SK-N-SH (cell line): ENCODE measurements around the gene LRP6. TPM values are rescaled to one million over a fixed set of nuclear protein-coding genes. Genes with fewer than 3 reads are reported as not detected.

Source experiments
- CTCF ChIA-PET: fragments of 300-600, 350-600 bp; formaldehyde crosslinking; extraction: SDS; loops from one replicate; lab custom pipeline; 2021; lab: Yijun Ruan, JAX
- POLR2A ChIA-PET: fragments of 350-600 bp; sonication (Branson Sonifier 250); formaldehyde crosslinking; extraction: SDS; loops from one replicate; lab custom pipeline; 2020; ENCODE audit warnings: antibody characterized with exemption, inconsistent platforms; lab: Yijun Ruan, JAX
- DNase-seq: peaks from one replicate; pipeline ENCODE4 v3.0.0; 2012
- H2AFZ ChIP-seq: fragments of 200-600 bp; sonication (generic); 2 replicates; pipeline ENCODE4 v1.8.1; 2016; ENCODE audit warnings: antibody characterized with exemption, mild to moderate bottlenecking, low read depth
- H3F3A ChIP-seq: fragments of 200-600 bp; sonication (generic); replicated peaks from 2 replicates; pipeline ENCODE3; 2016; ENCODE audit warnings: antibody characterized with exemption, mild to moderate bottlenecking; ENCODE audit not compliant: insufficient read depth
- H3K27ac ChIP-seq, 2 experiments: fragments of 200-500 bp in 1 of 2; fragments of 200-600 bp in 1 of 2; sonication (Bioruptor generic) in 1 of 2; sonication (generic), shearing (Covaris generic) in 1 of 2; 2 replicates each; pipeline versions ENCODE4 v1.5.1 to v1.6.1; 2014 to 2016; ENCODE audit warnings: low read depth in 2 of 2, inconsistent platforms in 1 of 2, low read length in 1 of 2, mild to moderate bottlenecking in 1 of 2, mixed read lengths in 1 of 2
- H3K27me3 ChIP-seq: fragments of 200-600 bp; sonication (generic), shearing (Covaris generic); 2 replicates; pipeline ENCODE4 v1.6.1; 2016; ENCODE audit warnings: mixed run types; ENCODE audit not compliant: insufficient read depth
- H3K36me3 ChIP-seq, 2 experiments: fragments of 200-500 bp in 1 of 2; fragments of 200-600 bp in 1 of 2; sonication (Bioruptor generic) in 1 of 2; sonication (generic) in 1 of 2; replicated peaks in 1 of 2; 2 replicates each; pipeline versions ENCODE3 to v1.5.1; 2014 to 2016; ENCODE audit warnings: low read length in 1 of 2, mild to moderate bottlenecking in 1 of 2; ENCODE audit not compliant: insufficient read depth in 2 of 2, control insufficient read depth in 1 of 2
- H3K4me1 ChIP-seq, 2 experiments: fragments of 200-500 bp in 1 of 2; fragments of 200-600 bp in 1 of 2; sonication (Bioruptor generic) in 1 of 2; sonication (generic), shearing (Covaris generic) in 1 of 2; 2 replicates each; pipeline versions ENCODE4 v1.5.1 to v1.6.1; 2014 to 2016; ENCODE audit warnings: low read depth in 1 of 2, low read length in 1 of 2, mixed run types in 1 of 2; ENCODE audit not compliant: insufficient read depth in 2 of 2, control insufficient read depth in 1 of 2
- H3K4me2 ChIP-seq: fragments of 200-600 bp; sonication (generic), shearing (Covaris generic); 2 replicates; pipeline ENCODE4 v1.6.1; 2017; ENCODE audit warnings: mixed run types
- H3K4me3 ChIP-seq, 2 experiments: fragments of 200-500 bp in 1 of 2; fragments of 200-600 bp in 1 of 2; sonication (Bioruptor generic) in 1 of 2; sonication (generic), shearing (Covaris generic) in 1 of 2; 2 replicates each; pipeline versions ENCODE4 v1.5.1 to v1.8.1; 2014 to 2016; ENCODE audit warnings: low read depth in 2 of 2, inconsistent platforms in 1 of 2, low read length in 1 of 2, mild to moderate bottlenecking in 1 of 2, mixed read lengths in 1 of 2, moderate library complexity in 1 of 2
- H3K79me2 ChIP-seq: fragments of 200-600 bp; sonication (generic); 2 replicates; pipeline ENCODE4 v1.8.1; 2017; ENCODE audit warnings: mild to moderate bottlenecking; ENCODE audit not compliant: insufficient read depth
- H3K9ac ChIP-seq: fragments of 200-600 bp; sonication (generic); 2 replicates; pipeline ENCODE4 v1.6.1; 2017; ENCODE audit warnings: mixed run types
- H3K9me2 ChIP-seq: fragments of 200-600 bp; sonication (generic); 2 replicates; pipeline ENCODE4 v1.6.1; 2017; ENCODE audit warnings: mixed run types
- H3K9me3 ChIP-seq: fragments of 200-600 bp; sonication (generic); 2 replicates; pipeline ENCODE4 v1.6.1; 2017; ENCODE audit warnings: mixed run types, mild to moderate bottlenecking, moderate library complexity
- H4K20me1 ChIP-seq: fragments of 200-600 bp; sonication (generic); 2 replicates; pipeline ENCODE4 v1.6.1; 2017; ENCODE audit warnings: mild to moderate bottlenecking, mixed run types; ENCODE audit not compliant: insufficient read depth
- CHD2 ChIP-seq: fragments of 150-350 bp; IDR thresholded peaks from 2 replicates; pipeline ENCODE4 v1.6.1; 2018; ENCODE audit warnings: low read length; ENCODE audit not compliant: partially characterized antibody
- ELF1 ChIP-seq: IDR thresholded peaks from 2 replicates; pipeline ENCODE4 v1.4.0; 2012
- EP300 ChIP-seq, 2 experiments: IDR thresholded peaks; 2 replicates each; pipeline versions ENCODE4 v1.4.0 to v1.6.1; 2012; ENCODE audit warnings: borderline replicate concordance in 1 of 2, low read depth in 1 of 2, low read length in 1 of 2
- FOXJ3 ChIP-seq: sonication (generic); formaldehyde crosslinking; IDR thresholded peaks from 2 replicates; pipeline ENCODE4 v1.5.1; 2020; ENCODE audit warnings: mild to moderate bottlenecking, missing genetic modification reagents
- FOXM1 ChIP-seq: IDR thresholded peaks from 2 replicates; pipeline ENCODE4 v1.4.0; 2012; ENCODE audit warnings: low read depth, mild to moderate bottlenecking
- GABPA ChIP-seq: IDR thresholded peaks from 2 replicates; pipeline ENCODE4 v1.4.0; 2012; ENCODE audit warnings: low read depth, mild to moderate bottlenecking
- NFIC ChIP-seq: IDR thresholded peaks from 2 replicates; pipeline ENCODE4 v1.4.0; 2012; ENCODE audit warnings: borderline replicate concordance
- NRF1 ChIP-seq: IDR thresholded peaks from 2 replicates; pipeline ENCODE4 v1.6.1; 2012; ENCODE audit warnings: low read depth, mild to moderate bottlenecking, low read length
- RCOR1 ChIP-seq: fragments of 150-350 bp; IDR thresholded peaks from 2 replicates; pipeline ENCODE4 v1.6.1; 2017; ENCODE audit warnings: antibody characterized with exemption, low read length
- YY1 ChIP-seq: IDR thresholded peaks from 2 replicates; pipeline ENCODE4 v1.4.0; 2012; ENCODE audit warnings: low read depth, mild to moderate bottlenecking
- WGBS: methylation state at CpG from one replicate; pipeline ENCODE4 v1.1.6; 2017; ENCODE audit warnings: low lambda C conversion rate; 5-methylcytosine and 5-hydroxymethylcytosine counted together
- polyA plus RNA-seq, 3 experiments: library from polyadenylated mRNA; depleted of rRNA; stranded (reverse); fragments of >200 nt; gene quantifications; 2 replicates each; pipeline ENCODE4 v1.2.3, GENCODE V29; 2012
- TF ChIP-seq, protein P1 (sequence below): IDR thresholded peaks from 2 replicates; pipeline ENCODE4 v1.6.1; 2012; ENCODE audit warnings: mild to moderate bottlenecking, low read depth, low read length, moderate library complexity
- TF ChIP-seq, protein P2 (sequence below): IDR thresholded peaks from 2 replicates; pipeline ENCODE4 v1.4.0; 2012; ENCODE audit warnings: low read depth

LRP6 gene
- polyA plus RNA-seq, 1 of the 3 experiments (the other 2 are of a cell fraction) = 13.7 TPM

DNA sequence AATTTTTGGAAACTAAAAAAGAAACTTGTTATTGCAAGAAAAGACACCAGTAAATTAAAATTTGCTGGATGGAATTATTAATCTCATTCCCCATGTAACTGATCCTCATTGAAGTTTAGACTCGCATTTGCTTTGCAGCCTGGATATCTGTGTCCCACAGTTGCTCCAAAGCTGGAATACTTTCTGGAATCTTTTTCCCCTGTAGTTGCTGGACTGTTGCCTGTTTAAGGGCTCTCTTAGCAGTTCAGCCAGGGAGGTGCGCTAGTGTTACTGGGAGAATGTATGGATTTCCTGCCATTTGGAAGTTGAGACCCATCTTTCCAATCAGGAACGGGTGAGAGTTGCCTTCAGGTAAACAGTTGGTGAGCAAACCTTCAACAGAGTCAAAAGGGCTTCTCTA, 175.8 kb downstream of the LRP6 start:
- 87% methylated on average over 3 of the region's 3 CpGs for WGBS

GRCh38 chr12:12088761-12089160, 178.1 kb downstream of the LRP6 start:
- H3K4me3 ChIP-seq = no peak overlapping the region
- WGBS = 86% methylated on average over 9 of the region's 9 CpGs
- no peak overlapping the region for H2AFZ ChIP-seq
- no peaks in the 10 kb centered on the region for H3F3A ChIP-seq
- no peak for DNase-seq
- ChIA-PET POLR2A (no interaction called here), CTCF (interaction anchor here (8.6 kb wide), 1 partner anchor 238 kb away, joined by 107 read pairs; no protein-coding TSS in a partner anchor)
- H3K9ac ChIP-seq = no peak overlapping the region
- H3K27ac ChIP-seq = no peak overlapping the region
- H3K79me2 ChIP-seq = no peaks in the 10 kb centered on the region
- H3K4me2 ChIP-seq = no peak overlapping the region
- H4K20me1 ChIP-seq = no peaks in the 10 kb centered on the region
- H3K36me3 ChIP-seq = no peaks in the 10 kb centered on the region
- H3K27me3 ChIP-seq = no peaks in the 10 kb centered on the region
- no peaks in the 10 kb centered on the region for H3K9me2 ChIP-seq
- TF ChIP-seq RCOR1 (no peak), GABPA (no peak), CHD2 (no peak), EP300 (IDR thresholded peaks at IDR 0.05; ENCODE audit: borderline replicate concordance in 1 of 2, low read depth in 1 of 2, low read length in 1 of 2) (no peak)
- no peaks in the 10 kb centered on the region for H3K9me3 ChIP-seq
- H3K4me1 ChIP-seq = peaks cover 8 to 10% of the 10 kb centered on the region in 2 experiments; a peak in 1 of 4 replicates

More for the DNA sequence above, 175.8 kb downstream of the LRP6 start:
- no peak overlapping the region for H2AFZ ChIP-seq
- no peak overlapping the region for H3K4me3 ChIP-seq
- CTCF ChIA-PET = interaction anchor here (1.1 to 1.4 kb wide), 2 partner anchors 9 to 234 kb away, joined by 3 read pairs; no protein-coding TSS in a partner anchor
- no peaks in the 10 kb centered on the region for H3F3A ChIP-seq
- no peaks in the 10 kb centered on the region for H3K9me3 ChIP-seq
- no peaks in the 10 kb centered on the region for H4K20me1 ChIP-seq
- no peaks in the 10 kb centered on the region for H3K9me2 ChIP-seq
- H3K4me2 ChIP-seq = no peak overlapping the region
- H3K9ac ChIP-seq = no peak overlapping the region
- no peaks in the 10 kb centered on the region for H3K79me2 ChIP-seq
- H3K4me1 ChIP-seq = peaks cover 8 to 18% of the 10 kb centered on the region in 2 experiments; a peak in 1 of 4 replicates
- DNase-seq = no peak
- no peaks in the 10 kb centered on the region for H3K27me3 ChIP-seq
- POLR2A ChIA-PET = interaction anchor here (0.5 kb wide), 1 partner anchor 174 kb away, joined by 5 read pairs; no protein-coding TSS in a partner anchor
- no peak overlapping the region for H3K27ac ChIP-seq
- H3K36me3 ChIP-seq = no peaks in the 10 kb centered on the region
- TF ChIP-seq NRF1 = no peak
- TF ChIP-seq, protein P1, sequence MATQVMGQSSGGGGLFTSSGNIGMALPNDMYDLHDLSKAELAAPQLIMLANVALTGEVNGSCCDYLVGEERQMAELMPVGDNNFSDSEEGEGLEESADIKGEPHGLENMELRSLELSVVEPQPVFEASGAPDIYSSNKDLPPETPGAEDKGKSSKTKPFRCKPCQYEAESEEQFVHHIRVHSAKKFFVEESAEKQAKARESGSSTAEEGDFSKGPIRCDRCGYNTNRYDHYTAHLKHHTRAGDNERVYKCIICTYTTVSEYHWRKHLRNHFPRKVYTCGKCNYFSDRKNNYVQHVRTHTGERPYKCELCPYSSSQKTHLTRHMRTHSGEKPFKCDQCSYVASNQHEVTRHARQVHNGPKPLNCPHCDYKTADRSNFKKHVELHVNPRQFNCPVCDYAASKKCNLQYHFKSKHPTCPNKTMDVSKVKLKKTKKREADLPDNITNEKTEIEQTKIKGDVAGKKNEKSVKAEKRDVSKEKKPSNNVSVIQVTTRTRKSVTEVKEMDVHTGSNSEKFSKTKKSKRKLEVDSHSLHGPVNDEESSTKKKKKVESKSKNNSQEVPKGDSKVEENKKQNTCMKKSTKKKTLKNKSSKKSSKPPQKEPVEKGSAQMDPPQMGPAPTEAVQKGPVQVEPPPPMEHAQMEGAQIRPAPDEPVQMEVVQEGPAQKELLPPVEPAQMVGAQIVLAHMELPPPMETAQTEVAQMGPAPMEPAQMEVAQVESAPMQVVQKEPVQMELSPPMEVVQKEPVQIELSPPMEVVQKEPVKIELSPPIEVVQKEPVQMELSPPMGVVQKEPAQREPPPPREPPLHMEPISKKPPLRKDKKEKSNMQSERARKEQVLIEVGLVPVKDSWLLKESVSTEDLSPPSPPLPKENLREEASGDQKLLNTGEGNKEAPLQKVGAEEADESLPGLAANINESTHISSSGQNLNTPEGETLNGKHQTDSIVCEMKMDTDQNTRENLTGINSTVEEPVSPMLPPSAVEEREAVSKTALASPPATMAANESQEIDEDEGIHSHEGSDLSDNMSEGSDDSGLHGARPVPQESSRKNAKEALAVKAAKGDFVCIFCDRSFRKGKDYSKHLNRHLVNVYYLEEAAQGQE = no peak
- TF ChIP-seq ELF1 = no peak
- TF ChIP-seq NFIC = no peak
- TF ChIP-seq, protein P2, sequence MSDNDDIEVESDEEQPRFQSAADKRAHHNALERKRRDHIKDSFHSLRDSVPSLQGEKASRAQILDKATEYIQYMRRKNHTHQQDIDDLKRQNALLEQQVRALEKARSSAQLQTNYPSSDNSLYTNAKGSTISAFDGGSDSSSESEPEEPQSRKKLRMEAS = no peak
- TF ChIP-seq FOXJ3 (CRISPR knock-in tag) = no peak
- no peak for TF ChIP-seq EP300 (IDR thresholded peaks at IDR 0.05; ENCODE audit: borderline replicate concordance in 1 of 2, low read depth in 1 of 2, low read length in 1 of 2)
- TF ChIP-seq FOXM1 = no peak
- TF ChIP-seq YY1 = no peak
